PC-9 (cell line): ENCODE measurements around the gene ALDH3A1. TPM values are rescaled to one million over a fixed set of nuclear protein-coding genes. Genes with fewer than 3 reads are reported as not detected.
A peak's percentile ranks its signal among the peaks of the same experiment; 100 is the strongest.

Experiments used
- BruUV-seq: library from RNA; stranded (reverse); fragments of 400-500 nt; replicated peaks from 2 replicates; lab custom pipeline; 2021; lab: Mats Ljungman, UMichigan
- CTCF ChIA-PET: fragments of 300-600 bp; sonication (Branson Sonifier 250); formaldehyde crosslinking; loops from one replicate; lab custom pipeline; 2022; ENCODE audit warnings: antibody characterized with exemption; lab: Charles Lee
- POLR2A ChIA-PET: fragments of 300-600 bp; sonication (Branson Sonifier 250); formaldehyde crosslinking; loops from one replicate; lab custom pipeline; 2022; ENCODE audit warnings: antibody characterized with exemption; ENCODE audit not compliant: unreplicated experiment; lab: Charles Lee
- DNase-seq, 2 experiments: peaks; one replicate each; pipeline versions ENCODE4 v3.0.0 to v3.0.0-alpha.2; 2015 to 2022; ENCODE audit warnings: mixed read lengths in 1 of 2
- H2AFZ ChIP-seq: fragments of 200-600 bp; sonication (generic); 2 replicates; pipeline ENCODE4 v1.8.1; 2017; ENCODE audit warnings: antibody characterized with exemption
- H3F3A ChIP-seq: fragments of 200-600 bp; sonication (generic); 2 replicates; pipeline ENCODE4 v1.8.1; 2017; ENCODE audit warnings: antibody characterized with exemption, mild to moderate bottlenecking, low read depth; ENCODE audit not compliant: insufficient read depth
- H3K27ac ChIP-seq: fragments of 200-600 bp; sonication (generic); 2 replicates; pipeline ENCODE4 v1.6.1; 2016; ENCODE audit warnings: mixed run types
- H3K27me3 ChIP-seq: fragments of 200-600 bp; sonication (generic); 2 replicates; pipeline ENCODE4 v1.6.1; 2016; ENCODE audit warnings: low read depth, mixed run types; ENCODE audit not compliant: insufficient read depth
- H3K36me3 ChIP-seq: fragments of 200-600 bp; sonication (generic); 2 replicates; pipeline ENCODE4 v1.6.1; 2016; ENCODE audit warnings: low read depth, mixed run types
- H3K4me1 ChIP-seq: fragments of 200-600 bp; sonication (generic); replicated peaks from 2 replicates; pipeline ENCODE4 v1.6.1; 2016; ENCODE audit warnings: mixed run types; ENCODE audit not compliant: insufficient read depth
- H3K4me2 ChIP-seq: fragments of 200-600 bp; sonication (generic); 2 replicates; pipeline ENCODE4 v1.6.1; 2017; ENCODE audit warnings: mixed run types
- H3K4me3 ChIP-seq: fragments of 200-600 bp; sonication (generic); 2 replicates; pipeline ENCODE4 v1.6.1; 2016; ENCODE audit warnings: mixed run types
- H3K79me2 ChIP-seq: fragments of 200-600 bp; sonication (generic); 2 replicates; pipeline ENCODE4 v1.6.1; 2017; ENCODE audit warnings: low read depth, mixed run types
- H3K9me2 ChIP-seq: fragments of 200-600 bp; sonication (generic); 2 replicates; pipeline ENCODE4 v1.8.1; 2017; ENCODE audit warnings: mild to moderate bottlenecking; ENCODE audit not compliant: insufficient read depth
- H3K9me3 ChIP-seq: fragments of 200-600 bp; sonication (generic); 2 replicates; pipeline ENCODE4 v1.8.1; 2016; ENCODE audit warnings: low read depth; ENCODE audit not compliant: insufficient read depth
- H4K20me1 ChIP-seq: fragments of 200-600 bp; sonication (generic); 2 replicates; pipeline ENCODE4 v1.8.1; 2017; ENCODE audit not compliant: insufficient read depth
- CTCF ChIP-seq: fragments of 200-600 bp; sonication (generic); conservative IDR thresholded peaks from 2 replicates; pipeline ENCODE4 v1.6.1; 2017; ENCODE audit warnings: mixed run types, antibody characterized with exemption, mild to moderate bottlenecking, moderate library complexity
- EZH2 ChIP-seq: fragments of 200-600 bp; sonication (generic); IDR thresholded peaks from 2 replicates; pipeline ENCODE4 v1.8.0; 2017; ENCODE audit warnings: antibody characterized with exemption, low read depth
- intact Hi-C: fragments of 100-400 bp; cut with micrococcal nuclease; formaldehyde crosslinking; loops from one replicate; pipeline ENCODE4 v1.10.0; 2022; ENCODE audit not compliant: unreplicated experiment
- total RNA-seq: library from RNA; stranded (reverse); gene quantifications from 2 replicates; pipeline ENCODE4 v1.2.3, GENCODE V29; 2021

The ALDH3A1 gene
- total RNA-seq, 1 experiment from 2014 or later, result 1,620 TPM

GRCh38 chr17:19791918-19792550 is 43.9 kb upstream of the ALDH3A1 start:
- Histone ChIP-seq H3K9me3 (peaks cover 7% of the 10 kb centered on the region; the same call in 1 of the 2 replicates), H3K27me3 (no peaks in the 10 kb centered on the region), H3K4me2 (no peak overlapping the region), H4K20me1 (no peaks in the 10 kb centered on the region), H3K36me3 (no peaks in the 10 kb centered on the region), H2AFZ (no peak overlapping the region), H3K27ac (no peak overlapping the region), H3K4me3 (no peak overlapping the region), H3K9me2 (no peaks in the 10 kb centered on the region), H3F3A (no peaks in the 10 kb centered on the region), H3K4me1 (no peaks in the 10 kb centered on the region), H3K79me2 (no peaks in the 10 kb centered on the region)
- no peak for DNase-seq
- TF ChIP-seq CTCF (no peak), EZH2 (no peak)
- no TSS peak for BruUV-seq
- ChIA-PET CTCF (interaction anchor here (0.6 kb wide), 2 partner anchors 71 to 543 kb away, joined by 3 to 6 read pairs; no protein-coding TSS in a partner anchor), POLR2A (no interaction called here)
- intact Hi-C loops, result no loop called here

GRCh38 chr17:19787733-19788357 is 39.7 kb upstream of the ALDH3A1 start:
- Histone ChIP-seq H2AFZ (no peak overlapping the region), H3K4me2 (no peak overlapping the region), H3K4me1 (no peaks in the 10 kb centered on the region), H3K4me3 (no peak overlapping the region), H3K79me2 (no peaks in the 10 kb centered on the region), H3F3A (no peaks in the 10 kb centered on the region), H4K20me1 (no peaks in the 10 kb centered on the region), H3K9me3 (no peaks in the 10 kb centered on the region), H3K9me2 (no peaks in the 10 kb centered on the region), H3K27me3 (no peaks in the 10 kb centered on the region), H3K36me3 (no peaks in the 10 kb centered on the region), H3K27ac (no peak overlapping the region)
- ChIA-PET POLR2A (no interaction called here), CTCF (interaction anchor here (0.6 kb wide), 1 partner anchor 1706 kb away, joined by 7 read pairs; no protein-coding TSS in a partner anchor)
- intact Hi-C loops, result no loop called here
- TF ChIP-seq CTCF (no peak), EZH2 (no peak)
- no peak for DNase-seq
- no TSS peak for BruUV-seq

DNA sequence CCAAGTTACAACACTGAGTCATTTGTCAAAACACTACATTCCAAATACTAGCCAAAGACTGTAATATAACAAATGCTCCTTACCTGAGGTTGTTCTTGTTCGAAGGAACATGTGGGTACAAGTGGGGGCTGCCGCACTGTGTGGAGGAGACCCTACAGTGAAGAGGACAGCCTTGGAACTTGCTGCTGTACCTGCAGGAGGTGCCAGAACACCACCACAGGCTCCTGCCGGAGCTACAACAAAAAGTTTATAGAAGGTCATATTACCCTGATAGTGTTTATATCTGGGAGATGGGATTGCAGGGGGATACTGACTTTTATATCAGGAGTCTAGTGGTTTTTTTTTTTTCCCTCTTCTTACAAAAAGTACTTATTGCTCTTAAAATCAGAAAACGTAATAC is 37.8 kb upstream of the ALDH3A1 start:
- DNase-seq, result no peak
- Histone ChIP-seq H3K79me2 (no peaks in the 10 kb centered on the region), H3K4me3 (no peak overlapping the region), H3K27ac (no peak overlapping the region), H3K4me2 (no peak overlapping the region), H2AFZ (no peak overlapping the region), H3F3A (no peaks in the 10 kb centered on the region; the same call in 1 of the 2 replicates), H3K27me3 (no peaks in the 10 kb centered on the region), H4K20me1 (no peaks in the 10 kb centered on the region), H3K9me2 (no peaks in the 10 kb centered on the region), H3K4me1 (no peaks in the 10 kb centered on the region), H3K36me3 (no peaks in the 10 kb centered on the region), H3K9me3 (no peaks in the 10 kb centered on the region)
- CTCF ChIA-PET, result interaction anchor here (0.5 to 0.6 kb wide), 2 partner anchors 58 to 143 kb away, joined by 9 to 24 read pairs; no protein-coding TSS in a partner anchor
- no peak for TF ChIP-seq EZH2
- TF ChIP-seq CTCF, result peak; percentile 44
- POLR2A ChIA-PET, result interaction anchor here (0.6 kb wide), 1 partner anchor 329 kb away, joined by 6 read pairs; no protein-coding TSS in a partner anchor
- intact Hi-C loops, result no loop called here
- BruUV-seq, result no TSS peak
